Dendritic cell treated with granulocyte-macrophage colony-stimulating factor and Interleukin-4, amounts not matched to agents 40 ng/mL and 50 ng/mL, for 4 days (primary cell): ENCODE data around the gene RASA3.
"Not testable (repeated sequence)": the region's sequence is repeated elsewhere in the genome, so short reads cannot be mapped to it uniquely, and the experiment has no call there.

Source experiments
- H3K27ac Mint-ChIP-seq: one replicate; pipeline ENCODE4 v1.8.0; 2022; ENCODE audit warnings: mild to moderate bottlenecking, mixed read lengths
- H3K27me3 Mint-ChIP-seq: one replicate; pipeline ENCODE4 v1.8.0; 2022; ENCODE audit warnings: mild to moderate bottlenecking, mixed read lengths
- H3K36me3 Mint-ChIP-seq: one replicate; pipeline ENCODE4 v1.8.0; 2022; ENCODE audit warnings: low read depth, mixed read lengths
- H3K4me1 Mint-ChIP-seq: one replicate; pipeline ENCODE4 v1.8.0; 2022; ENCODE audit warnings: low read depth, mixed read lengths
- H3K4me3 Mint-ChIP-seq: one replicate; pipeline ENCODE4 v1.8.0; 2022; ENCODE audit warnings: mild to moderate bottlenecking, moderate library complexity, mixed read lengths
- H3K9me3 Mint-ChIP-seq: one replicate; pipeline ENCODE4 v1.8.0; 2022; ENCODE audit warnings: mixed read lengths
- intact Hi-C: fragments of 100-400 bp; cut with micrococcal nuclease; formaldehyde crosslinking; loops from one replicate; pipeline ENCODE4 v1.15.0; 2022

Gene RASA3

DNA sequence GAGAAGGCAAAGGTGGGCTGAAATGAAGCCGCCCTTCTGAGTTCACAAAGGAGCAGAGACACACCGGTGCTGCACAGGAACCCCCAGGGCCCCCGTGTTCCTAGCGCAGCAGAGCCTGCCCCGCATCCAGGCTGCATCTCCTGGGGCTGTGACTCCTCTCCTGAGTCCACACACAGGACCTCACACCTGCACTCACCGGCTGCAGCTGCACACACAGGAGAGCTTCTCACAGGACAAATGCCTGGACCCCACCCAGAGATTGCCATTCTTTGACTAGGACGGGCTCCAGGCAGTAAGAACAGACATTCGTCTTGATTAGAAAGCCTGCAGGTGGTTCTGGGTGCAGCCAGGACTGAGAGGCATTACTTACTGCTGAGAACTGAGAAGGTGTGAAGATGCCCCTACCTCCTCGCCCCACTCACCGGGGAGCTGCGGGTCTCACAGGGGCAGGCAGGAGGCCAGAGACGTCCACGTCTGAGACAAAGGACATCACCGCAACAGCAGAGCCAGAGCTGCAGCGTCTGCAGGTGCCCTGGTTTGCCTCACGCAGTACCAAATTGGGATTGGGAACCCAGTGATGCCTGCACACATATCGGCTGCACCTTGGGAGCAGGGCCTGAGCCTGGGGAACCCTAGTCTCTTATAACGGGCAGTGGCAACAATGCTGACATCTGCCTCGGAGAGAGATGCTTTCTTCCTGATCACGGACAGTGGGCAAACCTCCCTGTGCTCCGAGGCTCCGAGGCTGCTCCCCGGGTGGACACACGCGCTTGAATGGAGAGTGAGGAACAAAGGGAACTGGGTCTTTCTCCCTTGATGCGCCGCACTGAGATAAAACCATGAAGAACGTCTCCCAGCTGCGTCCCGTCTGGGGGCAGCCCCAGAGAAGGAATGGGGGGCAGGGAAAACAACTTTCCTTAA is 50.4 kb downstream of the RASA3 start:
- Mint-ChIP-seq H3K27ac (no peak overlapping the region), H3K27me3 (no peaks in the 10 kb centered on the region), H3K36me3 (peaks cover 18% of the 10 kb centered on the region), H3K4me3 (no peak overlapping the region), H3K4me1 (peaks cover 13% of the 10 kb centered on the region), H3K9me3 (no peaks in the 10 kb centered on the region)
- intact Hi-C loops = no loop called here

DNA sequence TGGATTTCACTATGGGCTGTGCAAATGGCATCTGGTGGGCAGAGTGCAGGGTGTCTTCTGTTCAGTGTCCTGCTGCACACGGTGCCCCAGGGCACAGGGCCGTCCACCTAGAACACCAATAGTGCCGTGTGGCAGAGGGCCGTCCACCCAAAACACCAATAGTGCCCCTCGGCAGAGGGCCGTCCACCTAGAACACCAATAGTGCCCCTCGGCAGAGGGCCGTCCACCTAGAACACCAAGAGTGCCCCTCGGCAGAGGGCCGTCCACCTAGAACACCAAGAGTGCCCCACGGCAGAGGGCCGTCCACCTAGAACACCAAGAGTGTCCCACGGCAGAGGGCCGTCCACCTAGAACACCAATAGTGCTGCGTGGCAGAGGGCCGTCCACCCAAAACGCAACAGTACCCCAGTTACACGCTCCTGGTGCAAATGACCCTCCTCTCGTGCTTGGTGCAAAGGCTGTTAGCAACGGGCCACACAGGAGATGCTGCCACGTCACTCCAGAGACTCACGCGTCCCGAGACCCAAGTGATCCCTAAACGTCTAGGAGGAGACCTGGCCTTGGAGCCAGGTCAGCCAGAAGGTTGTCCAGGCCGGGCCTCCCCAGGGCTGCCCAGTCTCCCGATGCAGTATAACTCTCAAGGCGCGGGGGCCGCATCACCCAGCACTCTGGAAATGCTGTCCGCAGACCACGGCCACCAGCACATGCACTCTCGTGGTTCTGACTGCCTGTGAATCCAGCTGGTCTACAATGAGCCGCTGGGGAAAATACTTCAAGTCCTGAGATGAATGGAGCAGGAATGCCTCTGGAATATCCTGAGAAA is 51.5 kb downstream of the RASA3 start:
- H3K9me3 Mint-ChIP-seq = no peaks in the 10 kb centered on the region
- H3K4me3 Mint-ChIP-seq = no peak overlapping the region
- peaks cover 28% of the 10 kb centered on the region for H3K36me3 Mint-ChIP-seq
- intact Hi-C loops = no loop called here
- no peak overlapping the region for H3K27ac Mint-ChIP-seq
- peaks cover 13% of the 10 kb centered on the region for H3K4me1 Mint-ChIP-seq
- no peaks in the 10 kb centered on the region for H3K27me3 Mint-ChIP-seq

- H3K9me3 Mint-ChIP-seq = no peaks in the 10 kb centered on the region
- H3K27ac Mint-ChIP-seq = no peak overlapping the region
- peaks cover 13% of the 10 kb centered on the region for H3K4me1 Mint-ChIP-seq
- H3K27me3 Mint-ChIP-seq = no peaks in the 10 kb centered on the region
- peaks cover 37% of the 10 kb centered on the region for H3K36me3 Mint-ChIP-seq
- no peak overlapping the region for H3K4me3 Mint-ChIP-seq
- intact Hi-C loops = no loop called here
These were observed 52.6 kb downstream of the RASA3 start for GRCh38 chr13:114079601-114080536.

DNA sequence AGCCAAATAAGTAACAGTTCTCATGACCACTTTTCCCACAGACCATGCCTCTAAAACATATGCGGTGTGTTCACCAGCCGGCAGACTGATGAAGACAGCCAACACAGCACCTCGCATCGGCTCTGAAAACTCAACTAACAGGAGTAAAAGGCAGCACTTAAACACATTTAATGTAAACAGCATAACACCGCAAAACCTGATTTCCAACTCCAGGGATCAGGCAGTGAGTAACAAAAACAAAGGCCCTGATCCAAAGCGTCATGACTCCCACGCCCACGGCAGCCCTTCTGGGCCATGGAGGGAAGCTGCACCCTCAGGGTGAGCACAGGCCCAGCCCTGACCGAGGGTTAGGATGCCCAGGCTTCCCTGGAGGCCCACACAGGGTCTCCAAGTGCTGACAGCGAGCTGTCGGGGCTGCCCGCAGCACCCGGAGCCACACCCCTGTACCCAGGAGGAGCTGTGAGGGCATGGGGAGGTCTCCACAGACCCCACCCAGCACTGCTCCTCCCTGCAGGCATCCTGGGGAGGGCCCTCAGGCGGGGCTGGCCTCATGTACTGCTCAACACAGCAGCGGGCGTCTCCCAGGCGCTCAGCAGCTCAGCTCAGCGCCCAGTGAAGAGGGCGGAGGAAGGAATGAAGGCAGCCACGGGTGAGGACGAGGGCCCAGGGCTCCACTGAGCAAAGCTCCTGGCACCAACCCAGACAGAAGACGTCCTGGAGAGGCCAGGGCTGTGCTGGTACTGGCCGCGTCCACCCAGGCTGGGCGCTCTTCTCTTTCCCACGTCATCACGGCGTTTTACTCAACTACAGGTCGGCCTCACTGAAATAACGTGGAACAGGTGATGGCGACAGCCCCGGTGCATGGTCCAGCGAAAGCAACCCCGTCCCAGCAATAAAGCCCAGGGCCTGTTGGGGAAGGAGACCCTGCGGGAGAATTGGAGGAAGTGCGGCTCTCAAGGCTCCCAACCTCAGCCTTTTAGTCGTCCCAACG is 53.7 kb downstream of the RASA3 start:
- Mint-ChIP-seq H3K4me3 (no peak overlapping the region), H3K36me3 (peaks cover 46% of the 10 kb centered on the region), H3K9me3 (no peaks in the 10 kb centered on the region), H3K27ac (peak overlapping the region; percentile 13), H3K4me1 (peaks cover 13% of the 10 kb centered on the region), H3K27me3 (no peaks in the 10 kb centered on the region)
- intact Hi-C loops = no loop called here

GRCh38 chr13:114077933-114078325 is 54.5 kb downstream of the RASA3 start:
- Mint-ChIP-seq H3K9me3 (no peaks in the 10 kb centered on the region), H3K36me3 (peaks cover 54% of the 10 kb centered on the region), H3K27ac (no peak overlapping the region), H3K4me1 (peaks cover 13% of the 10 kb centered on the region), H3K4me3 (no peak overlapping the region), H3K27me3 (no peaks in the 10 kb centered on the region)
- intact Hi-C loops = no loop called here

DNA sequence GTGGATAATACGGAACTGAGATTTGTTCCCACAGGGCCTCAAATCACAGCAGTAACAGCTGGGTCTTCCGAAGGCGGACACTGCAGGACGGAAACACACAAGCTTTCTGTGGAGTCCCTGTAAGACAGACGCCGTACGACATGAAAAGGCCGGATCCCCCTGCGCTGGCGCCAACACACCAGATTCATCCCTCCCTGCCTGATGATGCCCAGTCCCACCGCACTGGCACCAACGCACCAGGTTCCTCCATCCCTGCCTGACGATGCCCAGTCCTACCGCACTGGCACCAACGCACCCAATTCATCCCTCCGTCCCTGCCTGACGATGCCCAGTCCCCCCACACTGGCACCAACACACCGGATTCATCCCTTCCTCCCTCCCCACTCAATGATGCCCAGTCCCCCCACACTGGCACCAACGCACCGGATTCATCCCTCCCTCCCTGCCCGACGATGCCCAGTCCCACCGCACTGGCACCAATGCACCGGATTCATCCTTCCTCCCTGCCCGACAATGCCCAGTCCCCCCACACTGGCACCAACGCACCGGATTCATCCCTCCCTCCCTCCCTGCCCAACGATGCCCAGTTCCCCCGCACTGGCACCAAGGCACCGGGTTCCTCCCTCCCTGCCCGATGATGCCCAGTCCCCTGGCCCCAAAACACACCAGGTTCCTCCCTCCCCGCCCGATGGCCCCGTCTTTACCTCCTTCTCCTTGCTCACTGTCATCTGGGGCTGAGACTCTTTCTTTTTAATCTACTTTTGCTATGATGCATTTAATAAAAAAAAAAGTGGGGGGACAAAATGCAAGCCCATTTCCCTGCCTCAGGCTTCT is 55.1 kb downstream of the RASA3 start:
- intact Hi-C loops = no loop called here
- H3K4me1 Mint-ChIP-seq = peaks cover 16% of the 10 kb centered on the region
- H3K9me3 Mint-ChIP-seq = no peaks in the 10 kb centered on the region
- H3K4me3 Mint-ChIP-seq = no peak overlapping the region
- peak overlapping the region; percentile 25 for H3K27ac Mint-ChIP-seq
- no peaks in the 10 kb centered on the region for H3K27me3 Mint-ChIP-seq
- H3K36me3 Mint-ChIP-seq = peaks cover 58% of the 10 kb centered on the region

DNA sequence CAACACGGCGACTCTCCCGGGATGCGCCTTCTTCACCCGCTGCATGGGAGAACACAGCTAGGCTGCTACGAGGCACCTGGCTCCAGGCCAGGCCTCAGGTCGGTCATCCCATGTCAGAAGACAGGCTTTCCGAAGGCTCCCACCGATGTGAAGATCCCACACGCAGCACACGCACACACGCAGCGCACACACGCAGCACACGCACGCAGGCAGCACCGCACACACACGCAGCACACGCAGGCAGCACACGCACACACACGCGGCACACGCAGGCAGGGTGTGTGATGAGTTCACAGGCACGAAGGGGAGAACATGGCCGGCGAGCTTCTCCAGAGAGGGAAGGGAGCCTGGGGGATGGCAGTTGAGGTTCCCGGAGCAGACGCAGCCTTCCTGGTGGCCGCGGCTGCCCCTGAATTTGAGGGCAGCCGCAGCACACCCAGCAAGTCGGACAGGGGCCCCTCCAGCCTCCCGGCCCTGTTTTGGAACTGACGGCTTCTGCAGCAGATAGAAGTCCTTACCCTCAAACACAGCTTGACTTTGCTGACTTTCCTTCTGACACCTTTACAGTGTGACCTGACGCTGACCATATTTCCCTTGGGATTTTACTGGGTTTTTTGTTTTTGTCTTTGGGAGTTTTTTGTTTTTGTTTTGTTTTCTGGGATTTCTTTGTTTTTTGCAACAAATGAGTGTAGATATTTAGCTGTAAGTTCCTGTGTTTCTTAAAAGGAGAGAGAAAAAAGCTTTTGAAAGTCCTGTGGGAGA is 55.9 kb downstream of the RASA3 start:
- Mint-ChIP-seq H3K27me3 (no peaks in the 10 kb centered on the region), H3K4me1 (peaks cover 22% of the 10 kb centered on the region), H3K27ac (peak overlapping the region; percentile 25), H3K9me3 (no peaks in the 10 kb centered on the region), H3K36me3 (peaks cover 58% of the 10 kb centered on the region), H3K4me3 (no peak overlapping the region)
- intact Hi-C loops = no loop called here

- H3K27ac Mint-ChIP-seq, intact Hi-C loops, H3K27me3 Mint-ChIP-seq, H3K4me3 Mint-ChIP-seq, H3K9me3 Mint-ChIP-seq: not testable (repeated sequence)
- H3K36me3 Mint-ChIP-seq = peaks cover 58% of the 10 kb centered on the region
- peaks cover 29% of the 10 kb centered on the region for H3K4me1 Mint-ChIP-seq
These were observed 56.6 kb downstream of the RASA3 start for GRCh38 chr13:114075811-114076210.

DNA sequence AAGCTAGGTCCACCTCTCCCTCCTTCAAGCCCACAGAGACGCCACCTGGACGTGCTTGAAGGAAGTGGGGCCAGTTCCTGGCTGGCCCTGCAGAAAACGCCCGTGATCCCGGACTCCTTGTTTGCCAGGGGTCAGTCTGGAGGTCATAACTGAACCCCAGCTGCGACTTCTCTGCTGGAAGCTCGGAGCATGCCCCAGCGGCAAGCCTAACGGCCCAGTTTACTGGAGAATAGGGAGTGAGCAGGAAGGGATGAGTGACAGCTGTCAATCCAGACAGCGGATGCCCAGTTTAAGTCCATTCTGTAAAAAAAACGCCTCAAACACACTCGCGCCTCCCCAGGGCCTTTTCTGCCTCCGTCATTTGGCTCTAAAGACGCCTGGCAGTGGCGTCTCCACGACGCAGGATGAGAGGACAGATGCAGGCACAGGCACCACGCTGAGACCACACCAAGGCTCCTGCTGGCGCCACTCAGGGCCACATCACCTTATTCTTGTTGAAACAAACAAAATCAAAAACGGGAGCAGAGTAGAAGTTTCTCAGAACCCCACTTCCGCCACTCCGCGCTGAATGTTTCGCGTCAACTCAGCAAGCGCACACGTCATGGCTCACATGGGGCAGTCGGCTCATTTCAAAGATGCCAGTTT is 57.6 kb downstream of the RASA3 start:
- H3K27me3 Mint-ChIP-seq = no peaks in the 10 kb centered on the region
- no peak overlapping the region for H3K27ac Mint-ChIP-seq
- H3K36me3 Mint-ChIP-seq = peaks cover 61% of the 10 kb centered on the region
- intact Hi-C loops = no loop called here
- H3K4me1 Mint-ChIP-seq = peaks cover 30% of the 10 kb centered on the region
- H3K9me3 Mint-ChIP-seq = peaks cover 9% of the 10 kb centered on the region
- H3K4me3 Mint-ChIP-seq = no peak overlapping the region

DNA sequence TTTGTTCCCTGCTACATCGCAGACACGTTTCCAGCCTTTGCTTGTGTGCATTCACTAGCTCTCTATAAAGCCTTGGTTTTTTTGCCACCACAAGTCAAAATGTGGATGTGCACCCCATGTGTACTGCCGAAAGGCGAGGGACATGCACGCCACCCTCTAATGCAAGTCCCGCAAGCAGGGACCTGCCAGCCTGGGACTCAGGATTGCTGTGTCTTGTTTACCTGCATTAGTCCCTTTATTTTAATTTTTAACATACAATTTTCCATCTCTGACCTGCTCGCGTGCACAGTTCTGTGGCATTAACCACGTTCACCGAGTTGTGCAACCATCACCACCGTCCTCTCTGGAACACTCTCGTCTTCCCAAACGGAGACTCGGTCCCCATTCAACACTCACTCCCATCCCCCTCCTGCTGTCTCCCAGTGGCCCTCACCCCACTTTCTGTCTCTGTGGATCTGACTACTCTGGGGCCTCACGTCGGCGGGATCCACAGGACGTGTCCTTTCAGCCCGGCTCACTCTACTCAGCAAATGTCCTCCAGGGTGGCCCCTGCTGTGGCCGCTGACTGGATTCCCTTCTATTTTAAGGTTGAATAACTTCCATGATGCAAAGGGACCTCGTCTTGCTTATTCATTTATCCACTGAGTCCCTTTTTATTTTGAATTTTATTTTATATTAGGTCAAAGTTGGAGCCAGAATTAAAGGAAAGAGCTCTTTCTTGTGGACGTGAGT is 58.4 kb downstream of the RASA3 start:
- H3K4me3 Mint-ChIP-seq = no peak overlapping the region
- no peaks in the 10 kb centered on the region for H3K27me3 Mint-ChIP-seq
- intact Hi-C loops = no loop called here

GRCh38 chr13:114072421-114072820 is 60.0 kb downstream of the RASA3 start:
- no peaks in the 10 kb centered on the region for H3K27me3 Mint-ChIP-seq
- peak overlapping the region; percentile 26 for H3K27ac Mint-ChIP-seq
- peaks cover 9% of the 10 kb centered on the region for H3K9me3 Mint-ChIP-seq
- intact Hi-C loops = no loop called here
- peaks cover 61% of the 10 kb centered on the region for H3K36me3 Mint-ChIP-seq
- H3K4me1 Mint-ChIP-seq = peaks cover 37% of the 10 kb centered on the region
- H3K4me3 Mint-ChIP-seq = no peak overlapping the region

More for the DNA sequence above, 58.4 kb downstream of the RASA3 start:
- H3K36me3 Mint-ChIP-seq = peaks cover 61% of the 10 kb centered on the region
- H3K4me1 Mint-ChIP-seq = peaks cover 29% of the 10 kb centered on the region
- H3K9me3 Mint-ChIP-seq = peaks cover 9% of the 10 kb centered on the region
- H3K27ac Mint-ChIP-seq = no peak overlapping the region
